Trophoblast cell (in vitro differentiated cells and primary cell): Measurements from ENCODE around the gene DHDH.
A peak's percentile ranks its signal among the peaks of the same experiment; 100 is the strongest.
"Not testable (repeated sequence)": the region's sequence is repeated elsewhere in the genome, so short reads cannot be mapped to it uniquely, and the experiment has no call there.

Experiments
- DNase-seq, 2 donors: peaks; one replicate each; pipeline ENCODE4 v3.0.0-alpha.2; 2016
- H2AFZ ChIP-seq: 2 replicates; pipeline ENCODE4 v1.6.1; 2013; ENCODE audit warnings: low read length, moderate library complexity, mild to moderate bottlenecking; ENCODE audit not compliant: insufficient read depth, poor library complexity
- H2AK5ac ChIP-seq: 2 replicates; pipeline ENCODE4 v1.6.1; 2013; ENCODE audit warnings: mild to moderate bottlenecking, low read length
- H2BK120ac ChIP-seq: 2 replicates; pipeline ENCODE4 v1.6.1; 2013; ENCODE audit warnings: low read length, mild to moderate bottlenecking, moderate library complexity; ENCODE audit not compliant: insufficient read depth, poor library complexity
- H2BK12ac ChIP-seq: 2 replicates; pipeline ENCODE4 v1.6.1; 2013; ENCODE audit warnings: mild to moderate bottlenecking, low read length, moderate library complexity
- H2BK5ac ChIP-seq: 2 replicates; pipeline ENCODE4 v1.6.1; 2013; ENCODE audit warnings: low read length, low read depth, moderate library complexity, mild to moderate bottlenecking; ENCODE audit not compliant: poor library complexity
- H3K14ac ChIP-seq: 2 replicates; pipeline ENCODE4 v1.6.1; 2013; ENCODE audit warnings: mild to moderate bottlenecking, low read length
- H3K18ac ChIP-seq: 2 replicates; pipeline ENCODE4 v1.6.1; 2013; ENCODE audit warnings: mild to moderate bottlenecking, low read length
- H3K23ac ChIP-seq: 2 replicates; pipeline ENCODE4 v1.6.1; 2013; ENCODE audit warnings: low read length
- H3K27ac ChIP-seq: 2 replicates; pipeline ENCODE4 v1.5.1; 2013; ENCODE audit warnings: low read depth, mild to moderate bottlenecking, inconsistent platforms, low read length, moderate library complexity
- H3K27me3 ChIP-seq: 2 replicates; pipeline ENCODE4 v1.6.1; 2013; ENCODE audit warnings: inconsistent platforms, mild to moderate bottlenecking, low read length, moderate library complexity; ENCODE audit not compliant: insufficient read depth
- H3K36me3 ChIP-seq, 2 experiments: 1 replicate in 1 of 2; 2 replicates in 1 of 2; pipeline ENCODE4 v1.6.1; 2013; ENCODE audit warnings: low read length in 2 of 2, mild to moderate bottlenecking in 2 of 2, moderate library complexity in 1 of 2; ENCODE audit not compliant: insufficient read depth in 2 of 2, control insufficient read depth in 1 of 2
- H3K4ac ChIP-seq: 2 replicates; pipeline ENCODE4 v1.6.1; 2013; ENCODE audit warnings: low read depth, mild to moderate bottlenecking, low read length, moderate library complexity
- H3K4me1 ChIP-seq, 2 experiments: 1 replicate in 1 of 2; 2 replicates in 1 of 2; pipeline ENCODE4 v1.6.1; 2013; ENCODE audit warnings: low read length in 2 of 2, mild to moderate bottlenecking in 2 of 2, moderate library complexity in 1 of 2; ENCODE audit not compliant: insufficient read depth in 2 of 2, control insufficient read depth in 1 of 2
- H3K4me2 ChIP-seq: 2 replicates; pipeline ENCODE4 v1.6.1; 2013; ENCODE audit warnings: inconsistent platforms, mild to moderate bottlenecking, low read length, moderate library complexity
- H3K4me3 ChIP-seq: 2 replicates; pipeline ENCODE4 v1.5.1; 2013; ENCODE audit warnings: mild to moderate bottlenecking, low read depth, low read length, inconsistent platforms
- H3K79me1 ChIP-seq: one replicate; pipeline ENCODE4 v1.6.1; 2013; ENCODE audit warnings: low read length
- H3K79me2 ChIP-seq: 2 replicates; pipeline ENCODE4 v1.6.1; 2013; ENCODE audit warnings: low read length, mild to moderate bottlenecking; ENCODE audit not compliant: control insufficient read depth, insufficient read depth, poor library complexity
- H3K9ac ChIP-seq: 2 replicates; pipeline ENCODE4 v1.6.1; 2013; ENCODE audit warnings: mild to moderate bottlenecking, low read length
- H3K9me3 ChIP-seq: 2 replicates; pipeline ENCODE4 v1.6.1; 2013; ENCODE audit warnings: low read depth, mild to moderate bottlenecking, control low read depth, inconsistent platforms, low read length; ENCODE audit not compliant: insufficient read depth
- H4K12ac ChIP-seq: 2 replicates; pipeline ENCODE4 v1.6.1; 2013; ENCODE audit warnings: low read depth, mild to moderate bottlenecking, low read length, moderate library complexity
- H4K8ac ChIP-seq: 2 replicates; pipeline ENCODE4 v1.6.1; 2013; ENCODE audit warnings: low read depth, mild to moderate bottlenecking, low read length, moderate library complexity
- H4K91ac ChIP-seq: one replicate; pipeline ENCODE4 v1.6.1; 2013; ENCODE audit warnings: low read depth, mild to moderate bottlenecking, low read length, moderate library complexity
- WGBS: extraction: QIAGEN DNeasy Blood & Tissue Kit; methylation state at CpG from one replicate; pipeline ENCODE4 v1.1.7; 2013; ENCODE audit warnings: missing lambda C conversion rate; ENCODE audit not compliant: insufficient read length, insufficient coverage; ENCODE audit errors: extremely low coverage; 5-methylcytosine and 5-hydroxymethylcytosine counted together

Gene DHDH

DNA sequence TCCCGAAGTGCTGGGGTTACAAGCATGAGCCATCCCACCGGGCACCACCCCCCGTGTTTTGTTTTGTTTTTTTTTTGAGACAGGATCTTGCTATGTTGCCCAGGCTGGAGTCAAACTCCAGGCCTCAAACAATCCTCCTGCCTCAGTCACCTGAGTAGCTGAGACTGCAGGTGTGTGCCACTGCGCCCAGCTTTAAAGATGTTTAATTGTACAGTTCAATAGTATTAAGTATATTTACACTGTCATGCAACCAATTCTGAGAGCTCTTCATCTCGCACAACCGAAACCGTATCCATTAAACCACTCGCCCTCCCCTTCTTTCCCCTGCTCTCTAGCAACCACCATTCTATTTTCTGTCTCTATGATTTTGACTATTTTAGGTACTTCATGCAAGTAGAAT lies 17.7 kb upstream of the DHDH start:
- no peaks in the 10 kb centered on the region for H3K79me2 ChIP-seq
- H3K4ac ChIP-seq, result no peak overlapping the region
- no peak overlapping the region for H4K12ac ChIP-seq
- H3K27me3 ChIP-seq, result no peaks in the 10 kb centered on the region
- H3K4me3 ChIP-seq, result no peak overlapping the region
- no peak overlapping the region for H3K4me2 ChIP-seq
- no peak overlapping the region for H2BK5ac ChIP-seq
- no peak overlapping the region for H3K14ac ChIP-seq
- H4K8ac ChIP-seq, result no peak overlapping the region
- no peak overlapping the region for H2BK12ac ChIP-seq
- H2BK120ac ChIP-seq, result no peak overlapping the region
- no CpG with 5 or more reads among the region's 8 CpGs for WGBS
- H3K9ac ChIP-seq, result no peak overlapping the region
- no peak overlapping the region for H3K27ac ChIP-seq
- H3K18ac ChIP-seq, result no peak overlapping the region
- H3K4me1 ChIP-seq, result peaks cover 0 to 4% of the 10 kb centered on the region in 2 experiments
- H3K23ac ChIP-seq, result no peak overlapping the region
- no peak overlapping the region for H2AK5ac ChIP-seq
- no peak overlapping the region for H2AFZ ChIP-seq
- H3K36me3 ChIP-seq, result peaks cover 53 to 60% of the 10 kb centered on the region in 2 experiments
- no peak overlapping the region for H4K91ac ChIP-seq
- no peaks in the 10 kb centered on the region for H3K9me3 ChIP-seq
- no peak for DNase-seq
- no peaks in the 10 kb centered on the region for H3K79me1 ChIP-seq

DNA sequence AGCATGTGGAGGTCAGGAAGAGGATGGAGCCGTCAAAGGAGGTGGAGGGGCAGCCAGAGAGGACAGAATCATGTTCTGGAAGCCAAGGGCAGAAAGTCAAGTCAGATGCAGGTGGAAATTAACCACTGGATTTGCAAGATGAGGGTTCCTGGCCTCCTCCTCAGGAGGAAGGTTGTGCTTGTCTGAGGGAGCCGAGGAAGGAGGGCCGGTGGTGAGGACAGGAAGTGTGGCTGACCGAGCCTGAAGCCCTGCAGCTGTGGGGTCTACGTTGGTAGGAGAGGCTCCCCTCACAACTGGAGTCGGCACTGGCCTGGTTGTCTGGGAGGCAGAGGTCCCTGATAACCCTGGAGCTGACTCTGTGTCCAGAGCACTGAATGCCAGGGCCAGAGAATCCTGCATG lies 15.4 kb upstream of the DHDH start:
- Histone ChIP-seq H4K12ac (no peak overlapping the region), H3K4ac (no peak overlapping the region), H3K27ac (no peak overlapping the region), H2BK5ac (no peak overlapping the region), H3K18ac (no peak overlapping the region), H2AFZ (no peak overlapping the region), H3K9ac (no peak overlapping the region), H3K14ac (no peak overlapping the region), H4K91ac (no peak overlapping the region), H3K27me3 (no peaks in the 10 kb centered on the region), H4K8ac (no peak overlapping the region), H3K79me1 (no peaks in the 10 kb centered on the region), H3K4me2 (no peak overlapping the region), H3K36me3 (peaks cover 60% of the 10 kb centered on the region in 2 experiments), H2BK120ac (no peak overlapping the region), H3K4me1 (peaks cover 0 to 4% of the 10 kb centered on the region in 2 experiments), H2BK12ac (no peak overlapping the region), H3K9me3 (no peaks in the 10 kb centered on the region), H3K4me3 (no peak overlapping the region), H2AK5ac (no peak overlapping the region), H3K79me2 (no peaks in the 10 kb centered on the region), H3K23ac (no peak overlapping the region)
- DNase-seq, result no peak
- WGBS, result no CpG with 5 or more reads among the region's 6 CpGs

DNA sequence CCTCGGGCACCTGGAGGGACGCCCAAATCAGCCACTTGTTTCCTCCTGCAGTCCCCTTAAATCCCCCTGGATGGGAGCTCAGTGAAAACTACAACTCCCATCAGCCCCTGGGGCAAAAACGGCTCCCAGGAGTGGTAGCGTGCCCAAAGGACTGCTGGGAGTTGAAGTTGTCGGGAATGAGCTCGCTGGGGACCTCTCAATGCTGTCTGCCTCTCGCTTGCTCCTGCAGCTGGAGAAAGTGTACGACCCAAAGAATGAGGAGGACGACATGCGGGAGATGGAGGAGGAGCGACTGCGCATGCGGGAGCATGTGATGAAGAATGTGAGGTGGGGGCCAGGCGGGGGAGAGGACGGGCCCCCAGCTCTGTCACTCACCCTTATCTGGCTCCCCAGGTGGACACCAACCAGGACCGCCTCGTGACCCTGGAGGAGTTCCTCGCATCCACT lies 14.7 kb upstream of the DHDH start:
- Histone ChIP-seq H2BK120ac (no peak overlapping the region), H3K4me2 (no peak overlapping the region), H2AK5ac (no peak overlapping the region), H3K9ac (no peak overlapping the region), H3K23ac (no peak overlapping the region), H3K9me3 (no peaks in the 10 kb centered on the region), H3K4ac (no peak overlapping the region), H2BK5ac (no peak overlapping the region), H2AFZ (no peak overlapping the region), H3K4me3 (no peak overlapping the region), H3K27me3 (no peaks in the 10 kb centered on the region), H3K4me1 (no peaks in the 10 kb centered on the region), H2BK12ac (no peak overlapping the region), H4K8ac (no peak overlapping the region), H3K18ac (no peak overlapping the region), H3K79me1 (no peaks in the 10 kb centered on the region), H3K27ac (no peak overlapping the region), H4K12ac (no peak overlapping the region), H3K36me3 (peaks cover 55 to 58% of the 10 kb centered on the region in 2 experiments), H3K14ac (no peak overlapping the region), H4K91ac (no peak overlapping the region), H3K79me2 (no peaks in the 10 kb centered on the region)
- peak in 1 of 2 donors; percentile 51 for DNase-seq
- no CpG with 5 or more reads among the region's 18 CpGs for WGBS

DNA sequence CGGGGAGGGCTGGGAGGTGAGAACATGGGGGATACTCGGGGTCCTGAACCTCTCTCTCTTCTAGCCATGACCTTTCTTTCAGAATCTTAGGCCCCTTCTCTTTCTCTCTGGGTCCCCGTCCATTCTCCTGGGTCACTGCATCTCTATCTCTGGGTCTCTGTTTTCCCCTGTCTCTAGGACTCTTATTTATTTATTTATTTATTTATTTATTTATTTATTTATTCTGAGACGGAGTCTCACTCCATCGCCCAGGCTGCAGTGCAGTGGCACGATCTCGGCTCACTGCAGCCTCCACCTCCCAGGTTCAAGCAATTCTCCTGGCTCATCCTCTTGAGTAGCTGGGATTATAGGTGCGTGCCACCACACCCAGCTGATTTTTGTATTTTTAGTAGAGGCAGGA lies 14.2 kb upstream of the DHDH start:
- not testable (repeated sequence) for H3K14ac ChIP-seq, H3K4me1 ChIP-seq, H2AFZ ChIP-seq, DNase-seq, H4K8ac ChIP-seq, H3K18ac ChIP-seq, H3K9ac ChIP-seq, H3K23ac ChIP-seq, H4K12ac ChIP-seq, H2BK12ac ChIP-seq, H2AK5ac ChIP-seq, H3K4ac ChIP-seq, H3K27me3 ChIP-seq, H3K27ac ChIP-seq, H2BK5ac ChIP-seq, H3K79me1 ChIP-seq, H3K9me3 ChIP-seq, H4K91ac ChIP-seq, H2BK120ac ChIP-seq, H3K4me2 ChIP-seq, H3K4me3 ChIP-seq, H3K79me2 ChIP-seq
- no CpG with 5 or more reads among the region's 8 CpGs for WGBS
- H3K36me3 ChIP-seq, result peaks cover 55% of the 10 kb centered on the region in 2 experiments
